ENCODE results near the gene PRPS1. TPM values are rescaled to one million over a fixed set of nuclear protein-coding genes. Genes with fewer than 3 reads are reported as not detected.

The PRPS1 gene
- total RNA-seq, 1 donor from 2014 or later: 59.6 TPM

DNA sequence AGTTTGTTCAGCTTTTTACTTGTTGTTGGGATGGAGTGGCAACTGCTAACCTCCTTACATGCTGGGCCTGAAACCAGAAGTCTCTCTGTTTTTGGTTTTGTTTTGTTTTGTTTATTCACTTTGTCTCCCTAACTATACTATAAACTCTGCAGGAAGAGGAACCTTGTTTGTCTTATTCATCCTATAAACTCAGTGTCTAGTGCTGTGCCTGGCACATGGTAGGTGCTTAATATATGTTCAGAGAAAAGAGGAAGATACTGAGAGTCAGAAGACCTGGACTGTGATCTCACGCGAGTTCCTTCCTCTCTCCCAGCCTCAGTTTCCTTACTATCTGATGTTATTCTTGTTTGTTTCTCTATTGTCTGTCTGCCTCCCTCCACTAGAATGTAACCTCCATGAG lies 71.3 kb downstream of the PRPS1 start:
- intact Hi-C loops (cut with micrococcal nuclease): no loop called here

DNA sequence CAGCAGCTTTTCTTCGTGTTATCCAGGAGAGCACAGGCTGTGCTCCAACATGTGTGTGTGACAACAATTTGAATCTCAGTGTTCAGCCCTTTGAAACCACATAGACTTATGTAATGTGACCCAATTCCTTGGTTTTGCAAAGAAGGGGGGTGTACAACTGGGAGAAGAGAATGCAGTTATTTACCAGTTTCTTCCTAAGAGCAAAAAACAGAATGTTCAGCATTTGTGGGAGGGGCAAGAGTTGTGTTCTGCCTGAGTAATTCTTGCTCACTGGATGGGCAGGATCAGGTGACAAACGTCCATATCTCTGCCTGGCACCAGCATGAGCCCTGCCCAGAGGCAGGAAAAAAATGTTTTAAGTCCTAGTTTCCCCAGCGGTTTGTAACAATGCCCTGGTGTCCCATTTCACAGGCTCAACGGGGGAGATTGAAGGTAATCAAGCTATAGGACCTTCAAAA lies 72.0 kb downstream of the PRPS1 start:
- intact Hi-C loops (cut with micrococcal nuclease): no loop called here

Other genes with a start within 250 kb of the PRPS1 start
- gene FRMPD3, start 178.9 kb upstream of the PRPS1 start, total RNA-seq: 0.02 TPM in 1 of 2 replicates, not detected in the other
- 27.2 and 29.8 TPM in 2 replicates for gene TSC22D3, start 147.3 kb downstream of the PRPS1 start, total RNA-seq
- not detected in 2 replicates for gene NCBP2L, start 149.2 kb downstream of the PRPS1 start, total RNA-seq
- 6.3 and 6.6 TPM in 2 replicates for gene MID2, start 197.4 kb downstream of the PRPS1 start, total RNA-seq